HG03139 (cell line): ENCODE measurements around the gene ERRFI1.
A peak's percentile ranks its signal among the peaks of the same experiment; 100 is the strongest.
"Not testable (repeated sequence)": the region's sequence is repeated elsewhere in the genome, so short reads cannot be mapped to it uniquely, and the experiment has no call there.

Experiments
- ATAC-seq: cut with Tn5 transposase; IDR thresholded peaks from one replicate; pipeline ENCODE4 v1.9.1; 2021; ENCODE audit not compliant: unreplicated experiment

The ERRFI1 gene

DNA sequence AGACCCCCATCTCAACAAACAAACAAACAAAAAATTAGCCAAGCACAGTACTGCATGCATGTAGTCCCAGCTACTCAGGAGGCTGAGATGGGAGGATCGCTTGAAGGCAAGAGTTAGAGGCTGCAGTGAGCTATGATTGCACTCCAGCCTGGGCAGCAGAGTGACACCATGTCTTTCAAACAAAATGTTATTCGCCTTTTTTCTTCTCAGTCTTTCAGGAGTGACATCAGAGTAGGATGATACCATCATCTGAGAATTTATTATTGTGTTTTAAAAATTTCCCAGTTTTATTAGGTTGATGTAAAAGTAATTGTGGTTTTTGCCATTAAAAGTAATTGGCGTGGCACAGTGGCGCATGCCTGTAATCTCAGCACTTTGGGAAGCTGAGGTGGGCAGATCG, 53.8 kb downstream of the ERRFI1 start:
- ATAC-seq: no peak

DNA sequence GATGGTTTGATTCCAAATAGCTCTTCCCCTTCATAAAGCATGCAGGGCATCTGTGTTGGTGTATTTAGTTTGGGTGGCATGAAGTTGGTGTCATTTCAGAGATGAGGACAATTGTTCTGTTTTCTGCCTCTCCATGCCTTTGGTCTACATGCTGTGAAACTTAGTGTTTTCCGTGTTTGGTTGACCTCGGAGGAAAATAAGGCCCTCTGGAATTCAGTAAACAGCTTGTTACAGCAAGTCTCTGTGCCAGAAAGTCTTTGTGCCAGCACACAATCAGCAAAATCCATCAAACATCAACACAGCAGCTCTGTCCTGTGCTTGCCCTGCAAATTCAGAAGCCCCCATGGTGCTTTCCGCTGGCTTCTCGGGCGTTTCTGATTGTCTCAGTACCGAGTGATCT, 55.1 kb downstream of the ERRFI1 start:
- ATAC-seq: no peak

DNA sequence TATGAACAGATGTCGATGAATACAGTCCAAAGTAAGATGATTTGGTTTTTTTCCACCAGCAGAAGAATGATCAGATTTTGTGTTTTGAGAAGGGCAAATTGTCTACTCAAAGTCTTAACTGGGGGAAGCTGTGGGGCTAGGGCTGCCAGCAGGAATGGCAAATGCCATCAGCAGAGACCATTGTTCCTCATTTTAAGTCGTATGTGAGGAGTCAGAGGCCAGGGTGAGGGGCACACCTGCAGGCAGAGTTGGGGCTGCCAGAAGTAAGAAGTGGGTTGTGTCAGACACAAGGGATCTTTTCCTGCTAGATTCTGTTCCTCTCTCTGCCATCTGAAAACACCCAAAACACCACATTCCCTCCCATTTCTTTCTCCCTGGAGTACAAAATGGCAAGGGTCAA, 55.9 kb downstream of the ERRFI1 start:
- ATAC-seq: no peak

DNA sequence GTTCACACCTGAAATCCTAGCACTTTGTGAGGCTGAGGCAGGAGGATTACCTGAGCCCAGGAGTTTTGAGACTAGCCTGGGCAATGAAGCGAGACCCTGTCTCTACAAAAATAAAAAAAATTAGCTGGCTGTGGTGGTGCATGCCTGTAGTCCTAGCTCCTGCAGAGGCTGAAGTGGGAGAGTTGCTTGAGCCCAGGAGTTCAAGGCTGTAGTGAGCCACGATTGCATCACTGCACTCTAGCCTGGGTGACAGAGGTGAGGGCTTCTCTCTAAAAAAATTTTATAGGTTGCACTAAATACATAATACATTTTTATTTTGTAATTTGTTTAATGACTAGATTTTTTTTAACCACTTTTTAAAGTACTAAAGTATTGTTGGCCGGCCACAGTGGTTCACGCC, 58.5 kb downstream of the ERRFI1 start:
- no peak for ATAC-seq

DNA sequence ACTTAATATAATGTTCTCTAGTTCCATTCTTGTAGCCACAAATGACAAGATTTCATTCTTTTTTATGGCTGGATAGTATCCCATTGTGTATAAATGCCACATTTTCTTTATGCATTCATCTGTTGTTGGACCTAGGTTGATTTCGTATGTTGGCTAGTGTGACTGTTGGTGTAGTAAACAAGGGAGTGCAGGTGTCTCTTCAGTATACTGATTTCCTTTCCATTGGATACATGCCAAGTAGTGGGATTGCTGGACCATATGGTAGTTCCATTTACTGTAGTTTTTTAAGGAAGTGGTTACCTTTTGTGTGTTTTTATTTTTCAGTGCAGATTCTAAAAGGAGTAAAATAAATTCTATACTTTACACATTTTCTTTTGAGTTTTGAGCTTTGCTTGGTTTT, 58.9 kb downstream of the ERRFI1 start:
- ATAC-seq: no peak

DNA sequence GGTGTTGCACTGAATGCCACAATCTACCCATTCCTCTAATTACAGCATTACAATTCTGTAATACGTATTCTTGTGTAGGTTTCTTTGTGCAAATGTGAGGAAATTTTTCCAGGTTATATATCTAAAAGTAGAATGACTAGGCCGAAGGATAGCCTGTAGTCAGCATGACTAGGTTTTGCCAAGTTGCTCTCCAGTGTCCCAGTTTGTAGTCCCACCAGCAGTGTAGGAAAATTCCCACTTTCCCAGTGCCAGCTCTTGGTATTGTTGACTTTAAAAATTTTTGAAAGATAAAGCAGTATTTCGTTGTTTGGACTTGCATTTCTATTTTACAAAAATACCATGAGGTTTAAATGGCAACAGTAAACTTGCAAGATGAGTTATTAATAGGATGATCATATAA, 61.6 kb downstream of the ERRFI1 start:
- no peak for ATAC-seq

DNA sequence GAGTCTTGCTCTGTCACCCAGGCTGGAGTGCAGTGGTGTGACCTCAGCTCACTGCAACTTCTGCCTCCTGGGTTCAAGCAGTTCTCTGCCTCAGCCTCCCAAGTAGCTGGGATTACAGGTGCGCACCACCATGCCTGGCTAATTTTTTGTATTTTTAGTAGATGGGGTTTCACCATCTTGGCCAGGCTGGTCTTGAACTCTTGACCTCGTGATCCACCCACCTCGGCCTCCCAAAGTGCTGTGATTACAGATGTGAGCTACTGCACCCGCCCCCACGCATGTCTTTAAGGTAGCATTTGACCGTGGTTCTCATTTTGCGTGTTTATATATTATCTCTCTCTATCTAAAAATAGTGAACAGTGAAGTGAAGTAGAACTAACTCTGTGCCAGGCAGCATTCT, 62.3 kb downstream of the ERRFI1 start:
- not testable (repeated sequence) for ATAC-seq

DNA sequence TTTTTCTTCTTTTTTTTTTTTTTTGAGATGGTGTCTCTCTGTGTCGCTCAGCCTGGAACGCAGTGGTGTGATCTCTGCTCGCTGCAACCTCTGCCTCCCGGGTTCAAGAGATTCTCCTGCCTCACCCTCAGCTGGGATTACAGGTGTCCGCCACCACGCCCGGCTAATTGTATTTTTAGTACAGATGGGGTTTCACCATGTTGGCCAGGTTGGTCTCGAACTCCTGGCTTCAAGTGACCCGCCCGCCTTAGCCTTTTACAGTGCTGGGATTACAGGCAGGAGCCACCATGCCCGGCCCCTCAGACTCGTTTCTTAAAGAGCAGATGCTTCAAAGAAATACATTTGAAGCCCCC, 62.8 kb downstream of the ERRFI1 start:
- not testable (repeated sequence) for ATAC-seq

DNA sequence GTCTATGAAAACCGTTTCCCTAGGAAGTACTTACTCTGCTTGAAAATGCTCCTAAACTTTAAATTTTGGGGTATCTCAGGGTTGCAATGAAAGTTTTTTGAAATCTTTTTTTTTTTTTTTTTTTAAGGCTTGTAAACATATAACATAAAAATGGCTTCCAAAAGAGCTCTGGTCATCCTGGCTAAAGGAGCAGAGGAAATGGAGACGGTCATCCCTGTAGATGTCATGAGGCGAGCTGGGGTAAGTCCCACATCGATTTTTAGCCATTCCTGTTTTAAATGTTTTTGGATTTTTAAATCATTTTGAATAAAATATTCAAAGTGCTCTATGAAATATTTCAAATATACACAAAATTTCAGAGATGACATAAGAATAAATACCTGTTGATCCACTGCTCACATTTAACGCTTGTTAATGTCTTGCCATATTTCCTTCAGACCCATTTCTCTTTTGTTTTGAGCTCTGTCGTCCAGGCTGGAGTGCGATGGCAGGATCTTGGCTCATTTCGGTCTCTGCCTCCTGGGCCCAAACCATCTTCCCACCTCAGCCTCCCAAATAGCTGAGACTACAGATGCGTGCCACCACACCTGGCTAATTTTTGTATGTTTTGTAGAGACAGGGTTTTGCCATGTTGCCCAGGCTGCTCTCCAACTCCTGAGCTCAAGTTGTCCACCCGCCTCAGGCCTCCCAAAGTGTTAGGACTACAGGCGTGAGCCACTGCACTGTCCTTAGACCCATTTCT, 63.3 kb downstream of the ERRFI1 start:
- no peak for ATAC-seq

DNA sequence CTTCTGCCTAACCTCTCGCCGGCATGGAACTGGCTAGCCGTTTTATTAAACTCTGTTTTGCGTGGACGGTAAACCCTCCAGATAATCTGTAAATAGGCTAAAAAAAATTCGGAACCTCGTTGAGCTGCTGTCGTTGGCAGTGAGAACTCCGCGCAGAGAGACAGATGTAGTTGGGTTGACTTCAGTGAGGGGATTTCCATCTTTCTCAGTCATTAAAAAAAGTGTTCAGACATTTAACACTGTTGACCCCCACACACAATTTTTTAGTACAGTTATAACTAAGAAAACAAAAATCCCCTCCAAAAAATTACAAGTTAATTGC, 64.1 kb downstream of the ERRFI1 start:
- ATAC-seq: peak; percentile 8
